H1 (cell line): ENCODE results near the gene PCDH9. TPM values are rescaled to one million over a fixed set of nuclear protein-coding genes. Genes with fewer than 3 reads are reported as not detected.

Source experiments
- CTCF ChIA-PET: fragments of 300-600 bp; sonication (Branson Sonifier 250); formaldehyde crosslinking; loops from one replicate; lab custom pipeline; 2021; ENCODE audit not compliant: partially characterized antibody; lab: Charles Lee
- POLR2A ChIA-PET: fragments of 300-600 bp; sonication (Branson Sonifier 250); formaldehyde crosslinking; loops from one replicate; lab custom pipeline; 2021; ENCODE audit warnings: inconsistent platforms; ENCODE audit not compliant: partially characterized antibody; lab: Charles Lee
- DNase-seq, 2 experiments: peaks; one replicate each; pipeline versions ENCODE4 v3.0.0 to v3.0.0-alpha.2; 2010 to 2022; ENCODE audit warnings: low spot score in 2 of 2, low read depth in 1 of 2, mixed read lengths in 1 of 2
- FAIRE-seq: peaks from 2 replicates; lab custom pipeline; 2011; peaks lifted over from hg19 to GRCh38; lab: Jason Lieb, UNC
- H2AFZ ChIP-seq: 2 replicates; pipeline ENCODE4 v1.8.1; 2012; ENCODE audit warnings: low read length, inconsistent platforms
- H2AK5ac ChIP-seq: 2 replicates; pipeline ENCODE4 v1.6.1; 2013; ENCODE audit warnings: low read depth, low read length
- H2BK120ac ChIP-seq: replicated peaks from 2 replicates; pipeline ENCODE3; 2013; ENCODE audit warnings: low read depth, low read length, inconsistent platforms
- H2BK12ac ChIP-seq: 2 replicates; pipeline ENCODE4 v1.6.1; 2013; ENCODE audit warnings: low read depth, low read length
- H2BK15ac ChIP-seq: 2 replicates; pipeline ENCODE4 v1.6.1; 2013; ENCODE audit warnings: low read length
- H2BK20ac ChIP-seq: 2 replicates; pipeline ENCODE4 v1.6.1; 2013; ENCODE audit warnings: low read length
- H2BK5ac ChIP-seq: 2 replicates; pipeline ENCODE4 v1.6.1; 2013; ENCODE audit warnings: low read depth, low read length
- H3K14ac ChIP-seq: 2 replicates; pipeline ENCODE4 v1.6.1; 2013; ENCODE audit warnings: inconsistent platforms; ENCODE audit not compliant: insufficient read length
- H3K18ac ChIP-seq: 2 replicates; pipeline ENCODE4 v1.6.1; 2013; ENCODE audit warnings: low read length; ENCODE audit errors: extremely low read depth
- H3K23ac ChIP-seq: 2 replicates; pipeline ENCODE4 v1.6.1; 2013; ENCODE audit warnings: inconsistent platforms; ENCODE audit not compliant: insufficient read length
- H3K23me2 ChIP-seq: 2 replicates; pipeline ENCODE4 v1.6.1; 2013; ENCODE audit warnings: low read depth, low read length
- H3K27ac ChIP-seq: 2 replicates; pipeline ENCODE4 v1.6.1; 2011; ENCODE audit warnings: low read depth, low read length, inconsistent platforms
- H3K27me3 ChIP-seq, 4 experiments: replicated peaks in 1 of 4; 1 replicate in 1 of 4; 2 replicates in 3 of 4; pipeline versions ENCODE4 v1.6.1 to v1.8.1; 2011 to 2013; ENCODE audit warnings: low read length in 3 of 4, mild to moderate bottlenecking in 3 of 4, inconsistent platforms in 2 of 4, mixed read lengths in 2 of 4, moderate library complexity in 1 of 4; ENCODE audit not compliant: control insufficient read depth in 3 of 4, insufficient read depth in 3 of 4; ENCODE audit errors: extremely low read depth in 1 of 4
- H3K36me3 ChIP-seq, 4 experiments: 2 replicates each; pipeline versions ENCODE4 v1.6.1 to v1.8.1; 2011 to 2013; ENCODE audit warnings: mild to moderate bottlenecking in 4 of 4, low read length in 3 of 4, moderate library complexity in 2 of 4, control low read depth in 1 of 4, inconsistent platforms in 1 of 4; ENCODE audit not compliant: insufficient read depth in 4 of 4, control insufficient read depth in 2 of 4
- H3K4ac ChIP-seq: replicated peaks from 2 replicates; pipeline ENCODE3; 2013; ENCODE audit warnings: low read length, low read depth, mixed read lengths, inconsistent platforms; ENCODE audit not compliant: insufficient read length
- H3K4me1 ChIP-seq, 4 experiments: replicated peaks in 1 of 4; 1 replicate in 1 of 4; 2 replicates in 3 of 4; pipeline versions ENCODE4 v1.6.1 to v1.8.1; 2011 to 2013; ENCODE audit warnings: low read length in 3 of 4, inconsistent platforms in 2 of 4, mixed read lengths in 1 of 4; ENCODE audit not compliant: insufficient read depth in 4 of 4, control insufficient read depth in 3 of 4
- H3K4me2 ChIP-seq, 2 experiments: 2 replicates each; pipeline versions ENCODE4 v1.6.1 to v1.8.1; 2011 to 2013; ENCODE audit warnings: low read depth in 2 of 2, low read length in 2 of 2, control low read depth in 1 of 2, inconsistent platforms in 1 of 2, mild to moderate bottlenecking in 1 of 2; ENCODE audit not compliant: insufficient read depth in 1 of 2
- H3K4me3 ChIP-seq, 4 experiments: fragments of 200-600, 300-600 bp in 1 of 4; sonication (generic), shearing (Covaris generic), sonication (Bioruptor Twin) in 1 of 4; 2 replicates each; pipeline versions ENCODE4 v1.5.1 to v1.8.1; 2011 to 2016; ENCODE audit warnings: low read length in 4 of 4, low read depth in 3 of 4, control low read depth in 2 of 4, inconsistent platforms in 2 of 4, mild to moderate bottlenecking in 2 of 4, mixed read lengths in 1 of 4, moderate library complexity in 1 of 4; ENCODE audit not compliant: insufficient read depth in 2 of 4; ENCODE audit errors: extremely low read depth in 1 of 4
- H3K56ac ChIP-seq: replicated peaks from 2 replicates; pipeline ENCODE3; 2013; ENCODE audit warnings: low read depth, mild to moderate bottlenecking, mixed read lengths, low read length, inconsistent platforms; ENCODE audit not compliant: insufficient read length
- H3K79me1 ChIP-seq: 2 replicates; pipeline ENCODE4 v1.6.1; 2013; ENCODE audit warnings: low read depth, low read length, control low read depth
- H3K79me2 ChIP-seq, 2 experiments: 2 replicates each; pipeline versions ENCODE4 v1.6.1 to v1.8.1; 2012 to 2013; ENCODE audit warnings: low read length in 2 of 2, mild to moderate bottlenecking in 2 of 2, inconsistent platforms in 1 of 2; ENCODE audit not compliant: insufficient read depth in 2 of 2, control insufficient read depth in 1 of 2
- H3K9ac ChIP-seq, 4 experiments: replicated peaks in 1 of 4; 1 replicate in 1 of 4; 2 replicates in 3 of 4; pipeline versions ENCODE4 v1.6.1 to v1.8.1; 2011 to 2013; ENCODE audit warnings: low read depth in 3 of 4, low read length in 3 of 4, control low read depth in 2 of 4, mild to moderate bottlenecking in 2 of 4, moderate library complexity in 2 of 4, inconsistent platforms in 1 of 4; ENCODE audit errors: extremely low read depth in 1 of 4
- H3K9me3 ChIP-seq, 2 experiments: 2 replicates each; pipeline versions ENCODE4 v1.6.1 to v1.8.1; 2012 to 2013; ENCODE audit warnings: mild to moderate bottlenecking in 2 of 2, moderate library complexity in 2 of 2, control low read depth in 1 of 2, inconsistent platforms in 1 of 2, low read depth in 1 of 2, low read length in 1 of 2, mixed read lengths in 1 of 2; ENCODE audit not compliant: insufficient read depth in 2 of 2
- H4K20me1 ChIP-seq, 2 experiments: replicated peaks in 1 of 2; 2 replicates each; pipeline versions ENCODE3 to v1.8.1; 2011 to 2013; ENCODE audit warnings: inconsistent platforms in 2 of 2, low read length in 2 of 2, mild to moderate bottlenecking in 1 of 2; ENCODE audit not compliant: insufficient read depth in 2 of 2, control insufficient read depth in 1 of 2
- H4K5ac ChIP-seq: 2 replicates; pipeline ENCODE4 v1.6.1; 2013; ENCODE audit warnings: low read length, low read depth, mixed read lengths, inconsistent platforms; ENCODE audit not compliant: insufficient read length
- H4K8ac ChIP-seq: 2 replicates; pipeline ENCODE4 v1.8.0; 2013; ENCODE audit warnings: mild to moderate bottlenecking, moderate library complexity, low read length, inconsistent platforms; ENCODE audit not compliant: insufficient read depth; ENCODE audit errors: extremely low read depth
- H4K91ac ChIP-seq: replicated peaks from 2 replicates; pipeline ENCODE3; 2013; ENCODE audit warnings: low read length, mixed read lengths, inconsistent platforms; ENCODE audit not compliant: insufficient read length
- CEBPB ChIP-seq: IDR thresholded peaks from 2 replicates; pipeline ENCODE4 v1.6.1; 2012; ENCODE audit warnings: low read depth, low read length
- CHD2 ChIP-seq: IDR thresholded peaks from 2 replicates; pipeline ENCODE4 v1.6.1; 2012; ENCODE audit warnings: low read length, improper control_type of control experiment
- NANOG ChIP-seq: IDR thresholded peaks from 2 replicates; pipeline ENCODE4 v1.6.1; 2011; ENCODE audit warnings: low read length, low read depth, mild to moderate bottlenecking, inconsistent platforms; ENCODE audit not compliant: insufficient read depth, poor library complexity, severe bottlenecking
- POLR2A ChIP-seq, 2 experiments: IDR thresholded peaks; 1 replicate in 1 of 2; 2 replicates in 1 of 2; pipeline ENCODE4 v1.6.1; 2011; ENCODE audit warnings: low read depth in 2 of 2, low read length in 2 of 2, mild to moderate bottlenecking in 2 of 2; ENCODE audit errors: control extremely low read depth in 1 of 2
- RAD21 ChIP-seq, 2 experiments: IDR thresholded peaks in 1 of 2; conservative IDR thresholded peaks in 1 of 2; 2 replicates each; pipeline ENCODE4 v1.6.1; 2011; ENCODE audit warnings: low read depth in 2 of 2, low read length in 2 of 2, improper control_type of control experiment in 1 of 2, inconsistent platforms in 1 of 2, mild to moderate bottlenecking in 1 of 2, moderate library complexity in 1 of 2
- RBBP5 ChIP-seq: IDR thresholded peaks from 2 replicates; pipeline ENCODE4 v1.7.1; 2012; ENCODE audit warnings: low read depth, mild to moderate bottlenecking, inconsistent platforms, low read length, moderate library complexity, borderline replicate concordance
- RNF2 ChIP-seq: fragments of 200-900, 300-1000 bp; sonication (generic); IDR thresholded peaks from 2 replicates; pipeline ENCODE4 v1.7.1; 2016; ENCODE audit warnings: borderline replicate concordance, low read depth, mild to moderate bottlenecking, antibody characterized with exemption, low read length; ENCODE audit not compliant: poor library complexity, severe bottlenecking; ENCODE audit errors: missing control alignments
- RXRA ChIP-seq: IDR thresholded peaks from 2 replicates; pipeline ENCODE4 v1.6.1; 2011; ENCODE audit warnings: low read depth, mild to moderate bottlenecking, low read length, moderate library complexity; ENCODE audit not compliant: insufficient read depth
- SIRT6 ChIP-seq: IDR thresholded peaks from one replicate; pipeline ENCODE4 v1.7.1; 2012; ENCODE audit warnings: low read length, inconsistent platforms
- YY1 ChIP-seq: IDR thresholded peaks from 2 replicates; pipeline ENCODE4 v1.6.1; 2011; ENCODE audit warnings: low read depth, mild to moderate bottlenecking, low read length
- WGBS, 2 experiments: shearing (Covaris generic) in 1 of 2; methylation state at CpG; one replicate each; pipeline versions ENCODE4 v1.1.6 to v1.1.7; 2013 to 2015; ENCODE audit warnings: low lambda C conversion rate in 2 of 2, mixed read lengths in 2 of 2, inconsistent platforms in 1 of 2, low coverage in 1 of 2, missing lambda C conversion rate in 1 of 2; ENCODE audit not compliant: insufficient replicate concordance in 2 of 2, insufficient coverage in 1 of 2, insufficient read length in 1 of 2; ENCODE audit errors: extremely low coverage in 1 of 2, missing lambda C conversion rate in 1 of 2; 5-methylcytosine and 5-hydroxymethylcytosine counted together
- polyA plus RNA-seq, 7 experiments: library from polyadenylated mRNA; depleted of rRNA in 3 of 7; stranded (reverse) in 5 of 7; unstranded in 2 of 7; fragments of >200 nt in 5 of 7; fragments of 200-250 nt in 2 of 7; gene quantifications; 1 replicate in 5 of 7; 2 replicates in 1 of 7; 4 replicates in 1 of 7; pipeline versions ENCODE4 v1.2.1 to v1.2.3, GENCODE V29; 2011 to 2013; ENCODE audit warnings: missing spikeins in 2 of 7, mixed read lengths in 2 of 7
- total RNA-seq: library from RNA; stranded (reverse); fragmentation: NEBNext Ultra II Directional; extraction: Animal tissue kit (Norgen Biotek cat#: 25700); gene quantifications from 2 replicates; pipeline ENCODE4 v1.2.1, GENCODE V29; 2021

The PCDH9 gene
- total and polyA plus RNA-seq, 2 of the 8 experiments (the other 6 are each of a cell fraction or from before 2014, with no cell fraction given) = 0.12 to 0.60 TPM

- no peak overlapping the region for H4K8ac ChIP-seq
- FAIRE-seq = no peak
Measured at GRCh38 chr13:67004511-67004910, 225.6 kb downstream of the PCDH9 start.

More at GRCh38 chr13:67004511-67004910, 225.6 kb downstream of the PCDH9 start:
- H3K9ac ChIP-seq = no peak overlapping the region
- H3K4ac ChIP-seq = no peak overlapping the region
- no peak overlapping the region for H2AFZ ChIP-seq
- H3K23ac ChIP-seq = no peak overlapping the region
- no peaks in the 10 kb centered on the region for H3K79me2 ChIP-seq
- no peak overlapping the region for H2AK5ac ChIP-seq
- no peaks in the 10 kb centered on the region for H4K20me1 ChIP-seq
- no peak overlapping the region for H2BK120ac ChIP-seq
- no peak overlapping the region for H2BK5ac ChIP-seq
- no peak overlapping the region for H3K18ac ChIP-seq
- H4K91ac ChIP-seq = no peak overlapping the region
- H3K36me3 ChIP-seq = no peaks in the 10 kb centered on the region
- no peak overlapping the region for H3K4me2 ChIP-seq
- H3K4me1 ChIP-seq = no peaks in the 10 kb centered on the region; a peak in 1 of 7 replicates
- POLR2A ChIA-PET = no interaction called here
- no peak overlapping the region for H2BK20ac ChIP-seq
- no peaks in the 10 kb centered on the region for H3K27me3 ChIP-seq
- TF ChIP-seq CHD2 = no peak
- TF ChIP-seq RBBP5 = no peak
- TF ChIP-seq SIRT6 = no peak
- TF ChIP-seq YY1 = no peak
- no peak for TF ChIP-seq NANOG
- no peak for TF ChIP-seq RXRA
- TF ChIP-seq RAD21 (IDR thresholded peaks at IDR 0.05 in 1 of 2, conservative IDR thresholded peaks at IDR 0.05 in 1 of 2; ENCODE audit: low read depth in 2 of 2, low read length in 2 of 2) = no peak
- TF ChIP-seq RNF2 = no peak
- TF ChIP-seq POLR2A (IDR thresholded peaks at IDR 0.05; ENCODE audit: control extremely low read depth in 1 of 2, low read depth in 2 of 2, low read length in 2 of 2) = no peak
- no peak for TF ChIP-seq CEBPB
- WGBS, 2 experiments = no CpG with 5 or more reads among the region's 1 CpG
- H3K56ac ChIP-seq = no peak overlapping the region
- H3K14ac ChIP-seq = no peak overlapping the region
- H3K27ac ChIP-seq = no peak overlapping the region
- H2BK12ac ChIP-seq = no peak overlapping the region
- H3K23me2 ChIP-seq = no peaks in the 10 kb centered on the region
- no peaks in the 10 kb centered on the region for H3K79me1 ChIP-seq
- CTCF ChIA-PET = no interaction called here
- H2BK15ac ChIP-seq = no peak overlapping the region
- no peaks in the 10 kb centered on the region for H3K9me3 ChIP-seq
- H3K4me3 ChIP-seq = no peak overlapping the region
- H4K5ac ChIP-seq = no peak overlapping the region
- DNase-seq = no peak
